Retinal pigment epithelial cell (primary cell): Measurements from ENCODE around the gene CARD9.

ENCODE experiments used
- DNase-seq: peaks from one replicate; pipeline ENCODE4 v3.0.0-alpha.2; 2010; ENCODE audit warnings: low read depth
- H3K4me3 ChIP-seq: 2 replicates; pipeline ENCODE4 v1.5.1; 2011; ENCODE audit warnings: mild to moderate bottlenecking, low read length, control low read depth, moderate library complexity
- TF ChIP-seq, protein P1 (sequence below): conservative IDR thresholded peaks from 2 replicates; pipeline ENCODE4 v1.5.1; 2011; ENCODE audit warnings: low read depth, low read length, control low read depth, inconsistent platforms

The CARD9 gene

DNA sequence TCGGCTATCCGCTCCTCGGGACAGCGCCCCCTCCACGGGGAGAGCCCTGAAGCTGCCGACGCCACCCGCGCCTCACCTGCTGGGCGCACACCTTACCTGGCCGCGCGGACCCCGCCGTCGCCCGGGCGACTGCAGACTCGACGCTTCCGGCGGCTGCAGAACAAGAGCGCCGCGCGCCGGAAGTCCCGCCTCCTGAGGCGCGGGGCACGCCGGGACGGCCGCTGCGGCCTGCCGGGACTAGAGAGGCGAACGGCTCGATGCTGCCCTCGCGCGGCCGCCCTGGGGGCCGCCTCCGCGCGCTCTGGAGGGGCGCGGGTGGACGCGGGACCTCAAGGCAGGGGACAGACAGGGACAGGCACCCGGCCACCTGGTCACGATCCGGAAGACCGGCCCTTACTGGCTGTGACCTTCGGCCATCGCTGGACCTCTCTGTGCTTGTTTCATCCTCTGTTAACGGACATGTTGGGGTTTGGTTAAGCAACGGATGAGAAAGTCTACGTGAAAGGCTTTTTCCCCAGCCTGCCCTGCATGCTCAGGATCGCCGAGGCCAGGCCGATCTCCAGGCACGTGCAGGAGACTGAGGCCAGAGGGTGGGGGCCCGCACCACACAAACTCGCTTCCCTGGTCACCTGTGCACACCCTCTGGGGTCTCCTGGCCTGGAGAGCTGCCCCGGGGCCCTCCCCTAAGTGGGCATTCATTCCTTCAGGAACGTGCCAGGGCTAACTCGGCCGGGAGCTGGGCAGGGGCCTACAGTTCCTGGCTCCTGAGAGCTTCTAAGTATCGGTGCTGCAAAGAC is 26.8 kb upstream of the CARD9 start, which contains the start of gene SNAPC4:
Gene SNAPC4, minus strand, starts transcription at position 133 of the 797 bp plus-strand sequence. CDS start 1,742 bp downstream, outside the sequence.
- TF ChIP-seq, protein P1, sequence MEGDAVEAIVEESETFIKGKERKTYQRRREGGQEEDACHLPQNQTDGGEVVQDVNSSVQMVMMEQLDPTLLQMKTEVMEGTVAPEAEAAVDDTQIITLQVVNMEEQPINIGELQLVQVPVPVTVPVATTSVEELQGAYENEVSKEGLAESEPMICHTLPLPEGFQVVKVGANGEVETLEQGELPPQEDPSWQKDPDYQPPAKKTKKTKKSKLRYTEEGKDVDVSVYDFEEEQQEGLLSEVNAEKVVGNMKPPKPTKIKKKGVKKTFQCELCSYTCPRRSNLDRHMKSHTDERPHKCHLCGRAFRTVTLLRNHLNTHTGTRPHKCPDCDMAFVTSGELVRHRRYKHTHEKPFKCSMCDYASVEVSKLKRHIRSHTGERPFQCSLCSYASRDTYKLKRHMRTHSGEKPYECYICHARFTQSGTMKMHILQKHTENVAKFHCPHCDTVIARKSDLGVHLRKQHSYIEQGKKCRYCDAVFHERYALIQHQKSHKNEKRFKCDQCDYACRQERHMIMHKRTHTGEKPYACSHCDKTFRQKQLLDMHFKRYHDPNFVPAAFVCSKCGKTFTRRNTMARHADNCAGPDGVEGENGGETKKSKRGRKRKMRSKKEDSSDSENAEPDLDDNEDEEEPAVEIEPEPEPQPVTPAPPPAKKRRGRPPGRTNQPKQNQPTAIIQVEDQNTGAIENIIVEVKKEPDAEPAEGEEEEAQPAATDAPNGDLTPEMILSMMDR = peak; percentile 69
- peak within 1 kb of the TSS; percentile 82 for H3K4me3 ChIP-seq
- DNase-seq = peak; percentile 29

DNA sequence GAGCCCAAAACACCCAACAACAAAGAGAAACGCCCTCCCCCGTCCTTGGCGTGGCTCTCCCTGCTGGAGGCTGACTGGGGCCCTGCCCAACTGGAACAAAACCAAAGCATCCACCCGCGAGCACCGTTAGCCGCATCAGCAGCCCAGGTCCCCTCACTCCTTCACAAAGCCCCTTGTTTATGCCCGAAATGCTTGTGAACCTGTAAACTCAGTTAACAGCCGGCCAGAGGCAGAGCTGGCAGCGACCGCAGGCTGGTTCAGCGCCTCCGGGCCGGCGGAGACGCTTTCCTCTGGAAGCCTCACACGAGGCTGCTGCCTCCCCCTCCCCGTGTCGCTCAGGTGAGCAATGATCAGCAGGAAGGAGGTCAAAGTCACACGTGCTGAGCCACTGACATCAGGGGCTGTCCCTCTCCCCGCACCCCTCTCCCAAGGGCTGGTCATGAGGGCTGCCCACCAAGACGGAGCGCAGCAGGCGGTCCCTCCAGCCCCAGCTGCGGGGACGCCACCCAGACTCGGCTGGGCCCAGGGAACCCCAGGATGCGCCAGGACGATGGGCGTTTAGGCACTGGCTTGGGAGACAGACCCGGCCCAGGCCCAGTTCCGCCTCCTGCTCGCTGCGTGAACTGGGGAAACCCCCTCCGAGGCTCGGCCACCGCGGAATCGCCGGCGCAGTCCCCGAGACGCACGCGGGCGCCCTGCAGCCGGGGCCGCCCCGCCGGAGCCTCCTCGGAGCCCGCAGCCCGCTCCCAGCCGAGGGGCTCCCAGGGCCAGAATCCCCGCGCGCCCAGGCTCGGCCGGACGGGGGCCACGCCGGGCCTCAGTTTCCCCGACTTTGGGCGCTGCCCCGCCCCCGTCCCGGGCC is 25.9 kb upstream of the CARD9 start:
- TF ChIP-seq, protein P1 = no peak
- peak overlapping the region; percentile 82 for H3K4me3 ChIP-seq
- DNase-seq = no peak

DNA sequence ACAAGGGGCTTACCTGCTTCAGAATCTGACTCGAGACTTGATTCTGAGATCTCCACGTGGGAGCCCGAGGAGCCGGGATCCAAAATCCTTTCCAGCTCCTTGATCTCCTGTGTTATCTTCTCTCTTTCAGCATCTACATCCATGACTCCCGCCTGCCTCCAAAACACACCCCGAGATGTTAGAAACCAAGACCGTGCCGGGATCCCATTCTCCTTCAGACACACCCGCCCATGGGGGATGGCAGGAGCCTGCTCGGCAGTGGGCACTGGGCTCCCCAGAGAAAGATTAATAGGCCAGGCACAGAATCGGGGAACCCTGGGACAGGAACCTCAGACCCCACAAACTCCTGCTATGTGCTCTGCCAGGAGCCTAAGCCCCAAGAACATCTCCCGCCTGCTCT is 24.8 kb upstream of the CARD9 start:
- no peak overlapping the region for H3K4me3 ChIP-seq
- TF ChIP-seq, protein P1 = no peak
- DNase-seq = no peak

DNA sequence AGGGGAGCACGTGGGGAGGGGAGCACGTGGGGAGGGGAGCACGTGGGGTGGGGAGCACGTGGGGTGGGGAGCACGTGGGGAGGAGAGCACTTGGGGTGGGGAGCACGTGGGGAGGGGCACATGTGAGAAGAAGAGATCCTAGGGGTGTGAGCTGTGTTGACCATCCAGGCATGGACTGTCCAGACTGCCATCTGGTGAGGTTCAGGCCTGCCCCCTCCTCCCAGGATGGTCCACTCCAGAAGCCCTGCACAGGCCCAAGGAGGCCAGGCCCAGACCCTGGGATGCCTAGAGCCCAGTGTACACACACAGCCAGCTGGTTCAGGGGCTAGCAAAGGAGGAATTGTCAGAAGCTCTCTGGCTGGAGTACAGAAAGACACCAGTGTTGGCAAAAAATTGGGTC is 24.2 kb upstream of the CARD9 start:
- H3K4me3 ChIP-seq = no peak overlapping the region
- DNase-seq = no peak
- TF ChIP-seq, protein P1 = no peak

DNA sequence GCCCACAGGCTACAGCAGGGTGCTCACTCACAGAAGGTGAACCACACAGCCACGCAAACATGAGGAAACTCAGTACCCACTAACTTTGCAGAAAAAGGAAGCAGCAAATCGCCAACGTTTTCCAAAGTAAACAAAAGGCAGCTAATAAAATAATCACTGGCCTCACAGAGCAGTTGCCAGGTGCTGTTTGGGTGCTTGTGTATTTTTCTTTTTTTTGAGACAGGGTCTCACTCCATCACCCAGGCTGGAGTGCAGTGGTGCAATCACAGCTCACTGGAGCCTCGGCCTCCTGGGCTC is 22.7 kb upstream of the CARD9 start:
- TF ChIP-seq, protein P1 = no peak
- DNase-seq = no peak
- no peak overlapping the region for H3K4me3 ChIP-seq

DNA sequence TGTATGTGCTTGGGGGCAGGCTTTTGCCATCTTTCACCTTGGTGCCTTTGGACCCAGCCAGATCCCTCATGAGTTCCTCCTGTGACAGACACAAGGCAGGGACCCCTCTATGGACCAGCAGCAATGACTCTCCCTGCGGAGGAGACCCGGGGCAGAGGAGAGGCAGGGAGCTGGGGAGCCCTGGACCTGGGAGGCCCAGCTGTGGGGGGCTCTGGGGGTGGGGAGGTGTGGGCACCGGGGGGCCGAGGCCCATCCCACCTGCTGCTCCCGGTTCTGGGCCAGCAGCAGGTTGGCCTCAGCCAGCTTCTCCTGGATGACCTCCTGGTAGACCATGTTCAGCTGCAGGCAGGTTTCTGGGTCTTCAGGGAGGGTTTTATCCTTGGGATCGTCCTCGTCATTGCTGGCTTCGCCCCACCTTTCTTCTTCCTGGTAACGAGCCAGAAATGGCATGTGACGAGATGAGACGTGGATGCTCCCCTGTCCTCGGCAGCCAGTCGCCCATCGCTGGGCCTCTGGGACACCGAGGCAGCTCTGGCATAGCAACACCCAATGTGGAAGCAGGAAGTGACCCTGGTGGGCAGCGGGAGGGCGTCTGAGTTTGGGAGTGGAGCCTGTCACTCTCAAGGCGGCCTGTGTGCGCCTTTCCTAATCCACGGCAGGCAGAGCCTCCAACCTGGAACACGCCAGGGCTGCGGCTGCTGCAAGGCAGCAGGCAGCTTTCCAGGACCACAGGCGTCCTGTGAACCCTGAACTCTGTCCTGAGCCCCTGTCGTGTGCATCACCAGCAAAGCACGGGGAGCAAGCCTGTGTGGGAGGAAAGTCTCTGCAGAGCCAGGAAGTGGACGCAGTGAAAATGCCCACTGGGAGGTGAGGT is 22.1 kb upstream of the CARD9 start:
- H3K4me3 ChIP-seq = no peak overlapping the region
- TF ChIP-seq, protein P1 = no peak
- no peak for DNase-seq
